Activated CD8-positive, alpha-beta T cell treated with anti-CD3 and anti-CD28 coated beads for 36 hours (primary cell): ENCODE data around the gene ACRBP. TPM values are rescaled to one million over a fixed set of nuclear protein-coding genes. Genes with fewer than 3 reads are reported as not detected.
A peak's percentile ranks its signal among the peaks of the same experiment; 100 is the strongest.

ENCODE experiments used
- ATAC-seq: fragments of 200-7000 bp; cut with Tn5 transposase; one replicate; pipeline ENCODE4 v1.10.0; 2021; ENCODE audit warnings: mild to moderate bottlenecking, moderate library complexity
- CTCF ChIA-PET: fragments of 350-600 bp; sonication (Branson Sonifier 250); formaldehyde crosslinking; loops from one replicate; lab custom pipeline; 2021; ENCODE audit warnings: antibody characterized with exemption; lab: Charles Lee
- POLR2A ChIA-PET: fragments of 350-600 bp; sonication (Branson Sonifier 250); formaldehyde crosslinking; loops from one replicate; lab custom pipeline; 2021; ENCODE audit warnings: antibody characterized with exemption; lab: Charles Lee
- DNase-seq: peaks from one replicate; pipeline ENCODE4 v3.0.0-alpha.2; 2020
- H3K27ac Mint-ChIP-seq: one replicate; pipeline ENCODE4 v1.8.0; 2021; ENCODE audit warnings: mild to moderate bottlenecking, mixed read lengths
- H3K27me3 Mint-ChIP-seq: one replicate; pipeline ENCODE4 v1.8.0; 2021; ENCODE audit warnings: mixed read lengths
- H3K36me3 Mint-ChIP-seq: one replicate; pipeline ENCODE4 v1.8.0; 2021; ENCODE audit warnings: low read depth, mixed read lengths
- H3K4me1 Mint-ChIP-seq: one replicate; pipeline ENCODE4 v1.8.0; 2021; ENCODE audit warnings: low read depth, mixed read lengths
- H3K4me3 Mint-ChIP-seq: one replicate; pipeline ENCODE4 v1.8.0; 2021; ENCODE audit warnings: mild to moderate bottlenecking, moderate library complexity, mixed read lengths
- H3K9me3 Mint-ChIP-seq: one replicate; pipeline ENCODE4 v1.8.0; 2021; ENCODE audit warnings: mixed read lengths
- intact Hi-C: fragments of 100-400 bp; cut with micrococcal nuclease; formaldehyde crosslinking; loops from one replicate; pipeline ENCODE4 v1.10.0; 2022
- total RNA-seq, 2 experiments: library from RNA; stranded (reverse); gene quantifications; one replicate each; pipeline ENCODE4 v1.2.3, GENCODE V29; 2021
- TF ChIP-seq, protein P1 (sequence below): fragments of 200-600 bp; IDR thresholded peaks from one replicate; pipeline ENCODE4 v1.8.0; 2022; ENCODE audit warnings: antibody characterized with exemption, mild to moderate bottlenecking

Gene ACRBP
- total RNA-seq, 2 experiments from 2014 or later: 1.3 to 2.0 TPM

GRCh38 chr12:6630736-6631135 lies 16.5 kb downstream of the ACRBP start:
- Mint-ChIP-seq H3K4me1 (peaks cover 63% of the 10 kb centered on the region), H3K27ac (peak overlapping the region; percentile 100), H3K4me3 (peak overlapping the region; percentile 78), H3K9me3 (no peaks in the 10 kb centered on the region), H3K36me3 (peaks cover 4% of the 10 kb centered on the region), H3K27me3 (no peaks in the 10 kb centered on the region)
- intact Hi-C loops: no loop called here
- TF ChIP-seq, protein P1, sequence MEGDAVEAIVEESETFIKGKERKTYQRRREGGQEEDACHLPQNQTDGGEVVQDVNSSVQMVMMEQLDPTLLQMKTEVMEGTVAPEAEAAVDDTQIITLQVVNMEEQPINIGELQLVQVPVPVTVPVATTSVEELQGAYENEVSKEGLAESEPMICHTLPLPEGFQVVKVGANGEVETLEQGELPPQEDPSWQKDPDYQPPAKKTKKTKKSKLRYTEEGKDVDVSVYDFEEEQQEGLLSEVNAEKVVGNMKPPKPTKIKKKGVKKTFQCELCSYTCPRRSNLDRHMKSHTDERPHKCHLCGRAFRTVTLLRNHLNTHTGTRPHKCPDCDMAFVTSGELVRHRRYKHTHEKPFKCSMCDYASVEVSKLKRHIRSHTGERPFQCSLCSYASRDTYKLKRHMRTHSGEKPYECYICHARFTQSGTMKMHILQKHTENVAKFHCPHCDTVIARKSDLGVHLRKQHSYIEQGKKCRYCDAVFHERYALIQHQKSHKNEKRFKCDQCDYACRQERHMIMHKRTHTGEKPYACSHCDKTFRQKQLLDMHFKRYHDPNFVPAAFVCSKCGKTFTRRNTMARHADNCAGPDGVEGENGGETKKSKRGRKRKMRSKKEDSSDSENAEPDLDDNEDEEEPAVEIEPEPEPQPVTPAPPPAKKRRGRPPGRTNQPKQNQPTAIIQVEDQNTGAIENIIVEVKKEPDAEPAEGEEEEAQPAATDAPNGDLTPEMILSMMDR: no peak
- no peak for ATAC-seq
- CTCF ChIA-PET: interaction anchor here (0.8 to 6.0 kb wide), 4 partner anchors 11 to 53 kb away, joined by 3 to 41 read pairs (median 4); no protein-coding TSS in a partner anchor
- DNase-seq: no peak
- POLR2A ChIA-PET: interaction anchor here (1.3 to 3.3 kb wide), 6 partner anchors 9 to 66 kb away, joined by 3 to 18 read pairs (median 6); no protein-coding TSS in a partner anchor

DNA sequence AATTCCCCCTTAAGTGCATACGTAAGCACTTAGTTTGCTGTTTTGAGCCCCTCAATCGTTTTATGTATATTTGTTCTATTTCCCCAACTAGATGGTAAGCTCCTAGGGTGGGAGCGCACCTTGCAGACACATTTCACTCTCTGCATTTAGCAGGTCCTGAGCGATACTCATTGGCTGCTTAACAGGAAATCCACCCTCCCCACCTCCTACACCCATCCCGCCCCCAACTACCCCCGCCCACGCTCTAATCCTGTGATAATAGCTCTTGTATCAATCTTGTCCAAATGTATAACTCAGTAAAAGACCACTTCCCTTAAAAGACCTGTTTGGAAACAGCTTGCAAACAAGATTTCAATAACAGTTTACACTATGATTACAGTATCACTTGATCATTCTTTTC lies 19.6 kb downstream of the ACRBP start:
- intact Hi-C loops: no loop called here
- ATAC-seq: peak; percentile 45
- Mint-ChIP-seq H3K4me1 (peaks cover 42% of the 10 kb centered on the region), H3K36me3 (peaks cover 4% of the 10 kb centered on the region), H3K9me3 (no peaks in the 10 kb centered on the region), H3K27ac (peak overlapping the region; percentile 84), H3K4me3 (peak overlapping the region; percentile 68), H3K27me3 (no peaks in the 10 kb centered on the region)
- TF ChIP-seq, protein P1: no peak
- ChIA-PET CTCF (interaction anchor here (0.8 to 6.0 kb wide), 5 partner anchors 8 to 138 kb away, joined by 3 to 41 read pairs (median 4); partner anchors contain the start of gene PTMS), POLR2A (interaction anchor here (1.2 to 2.3 kb wide), 2 partner anchors 8 to 17 kb away, joined by 4 to 7 read pairs; partner anchors contain the start of gene LPAR5)
- peak; percentile 53 for DNase-seq

DNA sequence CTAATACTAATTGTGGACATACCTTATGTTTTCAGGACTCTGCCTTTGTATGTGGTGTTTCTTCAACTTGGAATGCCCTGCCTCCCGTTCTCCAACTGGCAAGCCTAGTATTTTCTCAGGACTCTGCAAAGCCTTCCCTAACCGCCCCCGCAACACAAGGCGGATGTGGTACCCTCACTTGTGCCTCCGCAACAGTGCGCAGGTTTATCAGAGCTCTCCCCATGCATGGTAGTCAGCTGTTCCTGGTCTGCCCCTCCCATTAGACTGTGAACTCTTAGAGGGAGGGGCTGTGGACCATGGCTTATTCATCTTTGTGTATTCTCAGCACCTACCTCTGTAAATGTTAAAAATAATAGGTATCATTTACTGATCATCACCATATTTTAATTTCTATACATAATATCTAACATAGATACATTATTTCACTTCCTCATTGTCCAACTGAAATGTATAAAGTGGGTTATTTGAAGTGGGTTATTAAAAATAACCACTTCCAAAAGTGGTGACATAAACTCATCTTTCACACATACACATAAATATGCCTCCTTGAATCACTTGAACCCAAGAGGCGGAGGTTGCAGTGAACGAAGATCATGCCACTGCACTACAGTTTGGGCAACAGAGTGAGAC lies 20.5 kb downstream of the ACRBP start:
- peaks cover 34% of the 10 kb centered on the region for H3K4me1 Mint-ChIP-seq
- intact Hi-C loops: no loop called here
- no peaks in the 10 kb centered on the region for H3K27me3 Mint-ChIP-seq
- ChIA-PET POLR2A (interaction anchor here (0.7 to 2.3 kb wide), 3 partner anchors 9 to 27 kb away, joined by 4 to 7 read pairs (median 4); partner anchors contain the start of gene LPAR5), CTCF (interaction anchor here (1.0 to 1.9 kb wide), 3 partner anchors 9 to 139 kb away, joined by 3 to 10 read pairs (median 4); partner anchors contain the start of genes LPAR5 and PTMS)
- ATAC-seq: peak; percentile 37
- peak overlapping the region; percentile 68 for H3K4me3 Mint-ChIP-seq
- TF ChIP-seq, protein P1: no peak
- no peaks in the 10 kb centered on the region for H3K9me3 Mint-ChIP-seq
- H3K27ac Mint-ChIP-seq: peak overlapping the region; percentile 84
- peak; percentile 63 for DNase-seq
- H3K36me3 Mint-ChIP-seq: peaks cover 2% of the 10 kb centered on the region

GRCh38 chr12:6620885-6621274 lies 26.4 kb downstream of the ACRBP start:
- H3K9me3 Mint-ChIP-seq: no peaks in the 10 kb centered on the region
- CTCF ChIA-PET: interaction anchor here (0.7 to 4.8 kb wide), 24 partner anchors 8 to 231 kb away, joined by 3 to 41 read pairs (median 4); partner anchors contain the start of genes ACRBP, COPS7A, LPAR5 and USP5
- H3K4me1 Mint-ChIP-seq: peaks cover 8% of the 10 kb centered on the region
- H3K27me3 Mint-ChIP-seq: no peaks in the 10 kb centered on the region
- POLR2A ChIA-PET: interaction anchor here (0.8 to 3.1 kb wide), 7 partner anchors 8 to 81 kb away, joined by 3 to 18 read pairs (median 4); no protein-coding TSS in a partner anchor
- peaks cover 11% of the 10 kb centered on the region for H3K36me3 Mint-ChIP-seq
- H3K27ac Mint-ChIP-seq: peak overlapping the region; percentile 69
- TF ChIP-seq, protein P1: no peak
- ATAC-seq (no peak), DNase-seq (no peak)
- intact Hi-C loops: no loop called here
- peak overlapping the region; percentile 72 for H3K4me3 Mint-ChIP-seq
